SK-N-SH (cell line): ENCODE results near the gene GAB2. TPM values are rescaled to one million over a fixed set of nuclear protein-coding genes. Genes with fewer than 3 reads are reported as not detected.

Experiments
- CTCF ChIA-PET: fragments of 300-600, 350-600 bp; formaldehyde crosslinking; extraction: SDS; loops from one replicate; lab custom pipeline; 2021; lab: Yijun Ruan, JAX
- POLR2A ChIA-PET: fragments of 350-600 bp; sonication (Branson Sonifier 250); formaldehyde crosslinking; extraction: SDS; loops from one replicate; lab custom pipeline; 2020; ENCODE audit warnings: antibody characterized with exemption, inconsistent platforms; lab: Yijun Ruan, JAX
- DNase-seq: peaks from one replicate; pipeline ENCODE4 v3.0.0; 2012
- H2AFZ ChIP-seq: fragments of 200-600 bp; sonication (generic); 2 replicates; pipeline ENCODE4 v1.8.1; 2016; ENCODE audit warnings: antibody characterized with exemption, mild to moderate bottlenecking, low read depth
- H3F3A ChIP-seq: fragments of 200-600 bp; sonication (generic); replicated peaks from 2 replicates; pipeline ENCODE3; 2016; ENCODE audit warnings: antibody characterized with exemption, mild to moderate bottlenecking; ENCODE audit not compliant: insufficient read depth
- H3K27ac ChIP-seq, 2 experiments: fragments of 200-500 bp in 1 of 2; fragments of 200-600 bp in 1 of 2; sonication (Bioruptor generic) in 1 of 2; sonication (generic), shearing (Covaris generic) in 1 of 2; 2 replicates each; pipeline versions ENCODE4 v1.5.1 to v1.6.1; 2014 to 2016; ENCODE audit warnings: low read depth in 2 of 2, inconsistent platforms in 1 of 2, low read length in 1 of 2, mild to moderate bottlenecking in 1 of 2, mixed read lengths in 1 of 2
- H3K27me3 ChIP-seq: fragments of 200-600 bp; sonication (generic), shearing (Covaris generic); 2 replicates; pipeline ENCODE4 v1.6.1; 2016; ENCODE audit warnings: mixed run types; ENCODE audit not compliant: insufficient read depth
- H3K36me3 ChIP-seq, 2 experiments: fragments of 200-500 bp in 1 of 2; fragments of 200-600 bp in 1 of 2; sonication (Bioruptor generic) in 1 of 2; sonication (generic) in 1 of 2; replicated peaks in 1 of 2; 2 replicates each; pipeline versions ENCODE3 to v1.5.1; 2014 to 2016; ENCODE audit warnings: low read length in 1 of 2, mild to moderate bottlenecking in 1 of 2; ENCODE audit not compliant: insufficient read depth in 2 of 2, control insufficient read depth in 1 of 2
- H3K4me1 ChIP-seq, 2 experiments: fragments of 200-500 bp in 1 of 2; fragments of 200-600 bp in 1 of 2; sonication (Bioruptor generic) in 1 of 2; sonication (generic), shearing (Covaris generic) in 1 of 2; 2 replicates each; pipeline versions ENCODE4 v1.5.1 to v1.6.1; 2014 to 2016; ENCODE audit warnings: low read depth in 1 of 2, low read length in 1 of 2, mixed run types in 1 of 2; ENCODE audit not compliant: insufficient read depth in 2 of 2, control insufficient read depth in 1 of 2
- H3K4me2 ChIP-seq: fragments of 200-600 bp; sonication (generic), shearing (Covaris generic); 2 replicates; pipeline ENCODE4 v1.6.1; 2017; ENCODE audit warnings: mixed run types
- H3K4me3 ChIP-seq, 2 experiments: fragments of 200-500 bp in 1 of 2; fragments of 200-600 bp in 1 of 2; sonication (Bioruptor generic) in 1 of 2; sonication (generic), shearing (Covaris generic) in 1 of 2; 2 replicates each; pipeline versions ENCODE4 v1.5.1 to v1.8.1; 2014 to 2016; ENCODE audit warnings: low read depth in 2 of 2, inconsistent platforms in 1 of 2, low read length in 1 of 2, mild to moderate bottlenecking in 1 of 2, mixed read lengths in 1 of 2, moderate library complexity in 1 of 2
- H3K79me2 ChIP-seq: fragments of 200-600 bp; sonication (generic); 2 replicates; pipeline ENCODE4 v1.8.1; 2017; ENCODE audit warnings: mild to moderate bottlenecking; ENCODE audit not compliant: insufficient read depth
- H3K9ac ChIP-seq: fragments of 200-600 bp; sonication (generic); 2 replicates; pipeline ENCODE4 v1.6.1; 2017; ENCODE audit warnings: mixed run types
- H3K9me2 ChIP-seq: fragments of 200-600 bp; sonication (generic); 2 replicates; pipeline ENCODE4 v1.6.1; 2017; ENCODE audit warnings: mixed run types
- H3K9me3 ChIP-seq: fragments of 200-600 bp; sonication (generic); 2 replicates; pipeline ENCODE4 v1.6.1; 2017; ENCODE audit warnings: mixed run types, mild to moderate bottlenecking, moderate library complexity
- H4K20me1 ChIP-seq: fragments of 200-600 bp; sonication (generic); 2 replicates; pipeline ENCODE4 v1.6.1; 2017; ENCODE audit warnings: mild to moderate bottlenecking, mixed run types; ENCODE audit not compliant: insufficient read depth
- ELF1 ChIP-seq: IDR thresholded peaks from 2 replicates; pipeline ENCODE4 v1.4.0; 2012
- EZH2phosphoT487 ChIP-seq: fragments of 200-600 bp; sonication (generic); IDR thresholded peaks from 2 replicates; pipeline ENCODE4 v1.6.1; 2017; ENCODE audit warnings: low read depth, mixed run types, mild to moderate bottlenecking, antibody characterized with exemption, moderate library complexity, borderline replicate concordance
- FOXJ3 ChIP-seq: sonication (generic); formaldehyde crosslinking; IDR thresholded peaks from 2 replicates; pipeline ENCODE4 v1.5.1; 2020; ENCODE audit warnings: mild to moderate bottlenecking, missing genetic modification reagents
- GABPA ChIP-seq: IDR thresholded peaks from 2 replicates; pipeline ENCODE4 v1.4.0; 2012; ENCODE audit warnings: low read depth, mild to moderate bottlenecking
- GATA2 ChIP-seq: sonication (generic); formaldehyde crosslinking; IDR thresholded peaks from 2 replicates; pipeline ENCODE4 v1.5.0; 2020; ENCODE audit warnings: mild to moderate bottlenecking, missing genetic modification reagents
- JUND ChIP-seq: IDR thresholded peaks from 2 replicates; pipeline ENCODE4 v1.4.0; 2012
- MEF2A ChIP-seq: IDR thresholded peaks from 2 replicates; pipeline ENCODE4 v1.4.0; 2012; ENCODE audit warnings: low read depth, borderline replicate concordance
- MXI1 ChIP-seq: IDR thresholded peaks from 2 replicates; pipeline ENCODE4 v1.6.1; 2012; ENCODE audit warnings: mild to moderate bottlenecking, low read depth, low read length, improper control_type of control experiment
- RFX5 ChIP-seq: IDR thresholded peaks from 2 replicates; pipeline ENCODE4 v1.6.1; 2012; ENCODE audit warnings: mild to moderate bottlenecking, improper control_type of control experiment, low read length
- RXRA ChIP-seq: IDR thresholded peaks from 2 replicates; pipeline ENCODE4 v1.4.0; 2012; ENCODE audit warnings: low read depth, mild to moderate bottlenecking, borderline replicate concordance
- TAF1 ChIP-seq: IDR thresholded peaks from 2 replicates; pipeline ENCODE4 v1.6.1; 2012; ENCODE audit warnings: low read depth, mild to moderate bottlenecking, low read length, moderate library complexity, borderline replicate concordance
- TCF12 ChIP-seq: IDR thresholded peaks from 2 replicates; pipeline ENCODE4 v1.4.0; 2012
- YY1 ChIP-seq: IDR thresholded peaks from 2 replicates; pipeline ENCODE4 v1.4.0; 2012; ENCODE audit warnings: low read depth, mild to moderate bottlenecking
- WGBS: methylation state at CpG from one replicate; pipeline ENCODE4 v1.1.6; 2017; ENCODE audit warnings: low lambda C conversion rate; 5-methylcytosine and 5-hydroxymethylcytosine counted together
- polyA plus RNA-seq, 3 experiments: library from polyadenylated mRNA; depleted of rRNA; stranded (reverse); fragments of >200 nt; gene quantifications; 2 replicates each; pipeline ENCODE4 v1.2.3, GENCODE V29; 2012
- TF ChIP-seq, protein P1 (sequence below): IDR thresholded peaks from 2 replicates; pipeline ENCODE4; 2012
- TF ChIP-seq, protein P2 (sequence below): fragments of 150-350 bp; IDR thresholded peaks from 2 replicates; pipeline ENCODE4 v1.6.1; 2016; ENCODE audit warnings: mild to moderate bottlenecking, low read depth, low read length
- TF ChIP-seq, protein P3 (sequence below): fragments of 150-350 bp; IDR thresholded peaks from 2 replicates; pipeline ENCODE4 v1.6.1; 2017; ENCODE audit warnings: antibody characterized with exemption, low read length, low read depth, borderline replicate concordance
- TF ChIP-seq, protein P4 (sequence below): fragments of 200-600 bp; sonication (generic); IDR thresholded peaks from 2 replicates; pipeline ENCODE4 v1.6.1; 2017; ENCODE audit warnings: antibody characterized with exemption, mild to moderate bottlenecking, moderate library complexity

The GAB2 gene
- polyA plus RNA-seq, 1 of the 3 experiments (the other 2 are of a cell fraction) = 5.6 TPM

DNA sequence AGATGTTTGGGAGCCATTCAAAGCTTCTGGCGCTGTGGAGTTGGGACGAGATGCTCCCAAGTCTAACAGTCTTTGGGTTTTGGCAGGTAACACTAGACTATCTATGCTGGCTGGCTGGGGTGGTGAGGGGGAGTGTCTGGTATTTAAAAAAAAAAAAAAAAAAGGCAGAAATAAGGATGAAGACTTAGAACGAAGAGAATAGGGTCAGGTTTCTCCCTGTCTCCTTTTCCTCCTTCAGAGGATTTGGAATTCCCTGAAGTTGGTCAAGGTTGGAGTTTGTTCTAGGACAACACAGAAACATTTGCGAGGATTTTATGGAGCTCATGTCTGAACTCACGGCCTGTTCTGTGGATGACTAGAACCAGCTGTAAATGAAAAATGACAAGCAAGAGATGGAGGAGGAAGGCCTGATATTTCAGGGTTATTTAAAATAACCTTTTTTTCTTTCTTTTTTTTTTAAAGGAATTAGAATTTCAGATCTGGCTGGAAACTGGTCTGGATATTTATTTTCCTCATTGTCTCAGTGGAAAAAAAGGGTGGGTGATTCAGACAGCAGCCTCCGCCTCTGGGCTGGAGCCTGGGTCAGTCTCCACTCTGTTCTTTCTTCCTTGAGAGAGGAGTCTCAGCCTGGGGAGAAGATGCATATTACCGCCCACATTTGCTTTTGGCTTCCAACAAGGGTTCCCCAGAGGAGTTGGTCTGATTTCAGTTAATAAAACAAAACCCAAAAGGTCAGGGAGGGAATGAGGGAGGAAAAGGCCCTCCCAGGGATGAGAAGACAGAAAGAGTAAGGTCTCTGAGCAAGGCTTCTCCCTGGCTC, 148.8 kb downstream of the GAB2 start:
- Histone ChIP-seq H3K4me1 (peaks cover 0 to 7% of the 10 kb centered on the region in 2 experiments; a peak in 1 of 4 replicates), H4K20me1 (no peaks in the 10 kb centered on the region), H3K4me3 (no peak overlapping the region), H3K9me2 (no peaks in the 10 kb centered on the region), H3K27ac (no peak overlapping the region; a peak in 1 of 4 replicates), H3F3A (no peaks in the 10 kb centered on the region), H3K9ac (no peak overlapping the region), H3K79me2 (0 out of 2 replicates have a peak, but pooled peaks cover 6% of the 10 kb centered on the region), H3K9me3 (no peaks in the 10 kb centered on the region), H2AFZ (no peak overlapping the region), H3K4me2 (no peak overlapping the region), H3K36me3 (peaks cover 2 to 3% of the 10 kb centered on the region in 2 experiments), H3K27me3 (no peaks in the 10 kb centered on the region)
- no peak for DNase-seq
- ChIA-PET CTCF (no interaction called here), POLR2A (no interaction called here)
- whole genome bisulfite sequencing = 94% methylated on average over 7 of the region's 7 CpGs
- TF ChIP-seq MEF2A = no peak
- TF ChIP-seq, protein P1, sequence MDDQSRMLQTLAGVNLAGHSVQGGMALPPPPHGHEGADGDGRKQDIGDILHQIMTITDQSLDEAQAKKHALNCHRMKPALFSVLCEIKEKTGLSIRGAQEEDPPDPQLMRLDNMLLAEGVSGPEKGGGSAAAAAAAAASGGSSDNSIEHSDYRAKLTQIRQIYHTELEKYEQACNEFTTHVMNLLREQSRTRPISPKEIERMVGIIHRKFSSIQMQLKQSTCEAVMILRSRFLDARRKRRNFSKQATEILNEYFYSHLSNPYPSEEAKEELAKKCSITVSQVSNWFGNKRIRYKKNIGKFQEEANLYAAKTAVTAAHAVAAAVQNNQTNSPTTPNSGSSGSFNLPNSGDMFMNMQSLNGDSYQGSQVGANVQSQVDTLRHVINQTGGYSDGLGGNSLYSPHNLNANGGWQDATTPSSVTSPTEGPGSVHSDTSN = no peak
- no peak for TF ChIP-seq YY1
- no peak for TF ChIP-seq MXI1
- TF ChIP-seq FOXJ3 (CRISPR knock-in tag) = no peak
- TF ChIP-seq TCF12 = no peak
- TF ChIP-seq, protein P2, sequence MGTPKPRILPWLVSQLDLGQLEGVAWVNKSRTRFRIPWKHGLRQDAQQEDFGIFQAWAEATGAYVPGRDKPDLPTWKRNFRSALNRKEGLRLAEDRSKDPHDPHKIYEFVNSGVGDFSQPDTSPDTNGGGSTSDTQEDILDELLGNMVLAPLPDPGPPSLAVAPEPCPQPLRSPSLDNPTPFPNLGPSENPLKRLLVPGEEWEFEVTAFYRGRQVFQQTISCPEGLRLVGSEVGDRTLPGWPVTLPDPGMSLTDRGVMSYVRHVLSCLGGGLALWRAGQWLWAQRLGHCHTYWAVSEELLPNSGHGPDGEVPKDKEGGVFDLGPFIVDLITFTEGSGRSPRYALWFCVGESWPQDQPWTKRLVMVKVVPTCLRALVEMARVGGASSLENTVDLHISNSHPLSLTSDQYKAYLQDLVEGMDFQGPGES = no peak
- no peak for TF ChIP-seq GATA2 (CRISPR knock-in tag)
- no peak for TF ChIP-seq GABPA
- TF ChIP-seq, protein P3, sequence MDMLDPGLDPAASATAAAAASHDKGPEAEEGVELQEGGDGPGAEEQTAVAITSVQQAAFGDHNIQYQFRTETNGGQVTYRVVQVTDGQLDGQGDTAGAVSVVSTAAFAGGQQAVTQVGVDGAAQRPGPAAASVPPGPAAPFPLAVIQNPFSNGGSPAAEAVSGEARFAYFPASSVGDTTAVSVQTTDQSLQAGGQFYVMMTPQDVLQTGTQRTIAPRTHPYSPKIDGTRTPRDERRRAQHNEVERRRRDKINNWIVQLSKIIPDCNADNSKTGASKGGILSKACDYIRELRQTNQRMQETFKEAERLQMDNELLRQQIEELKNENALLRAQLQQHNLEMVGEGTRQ = no peak
- TF ChIP-seq RXRA = no peak
- no peak for TF ChIP-seq EZH2phosphoT487
- TF ChIP-seq RFX5 = no peak
- no peak for TF ChIP-seq ELF1
- TF ChIP-seq, protein P4, sequence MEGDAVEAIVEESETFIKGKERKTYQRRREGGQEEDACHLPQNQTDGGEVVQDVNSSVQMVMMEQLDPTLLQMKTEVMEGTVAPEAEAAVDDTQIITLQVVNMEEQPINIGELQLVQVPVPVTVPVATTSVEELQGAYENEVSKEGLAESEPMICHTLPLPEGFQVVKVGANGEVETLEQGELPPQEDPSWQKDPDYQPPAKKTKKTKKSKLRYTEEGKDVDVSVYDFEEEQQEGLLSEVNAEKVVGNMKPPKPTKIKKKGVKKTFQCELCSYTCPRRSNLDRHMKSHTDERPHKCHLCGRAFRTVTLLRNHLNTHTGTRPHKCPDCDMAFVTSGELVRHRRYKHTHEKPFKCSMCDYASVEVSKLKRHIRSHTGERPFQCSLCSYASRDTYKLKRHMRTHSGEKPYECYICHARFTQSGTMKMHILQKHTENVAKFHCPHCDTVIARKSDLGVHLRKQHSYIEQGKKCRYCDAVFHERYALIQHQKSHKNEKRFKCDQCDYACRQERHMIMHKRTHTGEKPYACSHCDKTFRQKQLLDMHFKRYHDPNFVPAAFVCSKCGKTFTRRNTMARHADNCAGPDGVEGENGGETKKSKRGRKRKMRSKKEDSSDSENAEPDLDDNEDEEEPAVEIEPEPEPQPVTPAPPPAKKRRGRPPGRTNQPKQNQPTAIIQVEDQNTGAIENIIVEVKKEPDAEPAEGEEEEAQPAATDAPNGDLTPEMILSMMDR = no peak
- no peak for TF ChIP-seq JUND
- TF ChIP-seq TAF1 = no peak
